ENCODE measurements around the gene LSM14A.

DNA sequence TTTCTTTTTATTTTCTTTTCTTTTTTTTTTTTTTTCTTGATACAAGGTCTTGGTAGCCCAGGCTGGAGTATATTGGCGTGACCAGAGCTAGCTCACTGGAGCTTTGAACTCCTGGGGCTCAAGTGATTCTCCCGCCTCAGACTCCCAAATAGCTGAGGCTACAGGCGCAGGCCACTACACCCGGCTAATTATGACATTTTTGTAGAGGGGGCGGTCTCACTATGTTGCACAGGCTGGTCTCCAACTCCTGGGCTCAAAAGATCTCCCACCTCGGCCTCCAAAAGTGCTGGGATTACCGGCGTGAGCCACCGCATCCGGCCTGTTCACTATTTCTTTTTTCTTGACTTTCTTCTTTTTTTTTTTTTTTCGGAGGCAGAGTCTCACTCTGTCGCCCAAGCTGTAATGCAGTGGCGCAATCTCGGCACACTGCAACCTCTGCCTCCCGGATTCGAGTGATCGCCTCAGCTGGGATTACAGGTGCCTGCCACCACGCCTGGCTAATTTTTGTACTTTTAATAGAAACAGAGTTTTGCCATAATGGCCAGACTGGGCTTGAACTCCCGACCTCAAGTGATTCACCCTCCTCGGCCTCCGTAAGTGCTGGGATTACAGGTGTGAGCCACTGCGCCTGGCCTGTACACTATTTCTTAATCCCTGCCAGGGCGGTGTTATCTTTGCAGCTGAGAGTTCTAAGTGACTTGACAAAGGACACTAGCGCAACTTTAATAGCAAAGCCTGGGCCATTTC lies 37.1 kb upstream of the LSM14A start:
- no peak for TF ChIP-seq TCF7 (IDR thresholded peaks at IDR 0.05; ENCODE audit: borderline replicate concordance)
- TF ChIP-seq, protein P1, sequence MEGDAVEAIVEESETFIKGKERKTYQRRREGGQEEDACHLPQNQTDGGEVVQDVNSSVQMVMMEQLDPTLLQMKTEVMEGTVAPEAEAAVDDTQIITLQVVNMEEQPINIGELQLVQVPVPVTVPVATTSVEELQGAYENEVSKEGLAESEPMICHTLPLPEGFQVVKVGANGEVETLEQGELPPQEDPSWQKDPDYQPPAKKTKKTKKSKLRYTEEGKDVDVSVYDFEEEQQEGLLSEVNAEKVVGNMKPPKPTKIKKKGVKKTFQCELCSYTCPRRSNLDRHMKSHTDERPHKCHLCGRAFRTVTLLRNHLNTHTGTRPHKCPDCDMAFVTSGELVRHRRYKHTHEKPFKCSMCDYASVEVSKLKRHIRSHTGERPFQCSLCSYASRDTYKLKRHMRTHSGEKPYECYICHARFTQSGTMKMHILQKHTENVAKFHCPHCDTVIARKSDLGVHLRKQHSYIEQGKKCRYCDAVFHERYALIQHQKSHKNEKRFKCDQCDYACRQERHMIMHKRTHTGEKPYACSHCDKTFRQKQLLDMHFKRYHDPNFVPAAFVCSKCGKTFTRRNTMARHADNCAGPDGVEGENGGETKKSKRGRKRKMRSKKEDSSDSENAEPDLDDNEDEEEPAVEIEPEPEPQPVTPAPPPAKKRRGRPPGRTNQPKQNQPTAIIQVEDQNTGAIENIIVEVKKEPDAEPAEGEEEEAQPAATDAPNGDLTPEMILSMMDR (IDR thresholded peaks at IDR 0.05 in 2 of 3, conservative IDR thresholded peaks at IDR 0.05 in 1 of 3; ENCODE audit: insufficient read depth in 2 of 3, low read depth in 1 of 3, low read length in 3 of 3) = no peak
- TF ChIP-seq, protein P2, sequence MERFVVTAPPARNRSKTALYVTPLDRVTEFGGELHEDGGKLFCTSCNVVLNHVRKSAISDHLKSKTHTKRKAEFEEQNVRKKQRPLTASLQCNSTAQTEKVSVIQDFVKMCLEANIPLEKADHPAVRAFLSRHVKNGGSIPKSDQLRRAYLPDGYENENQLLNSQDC (CRISPR knock-in tag; IDR thresholded peaks at IDR 0.05) = no peak
- no peak for TF ChIP-seq FOXK2 (conservative IDR thresholded peaks at IDR 0.05 in 1 of 2, IDR thresholded peaks at IDR 0.05 in 1 of 2; ENCODE audit: low read depth in 2 of 2)
- no peak for TF ChIP-seq POLR2AphosphoS5 (IDR thresholded peaks at IDR 0.05; ENCODE audit: control insufficient read depth, insufficient read depth, low read depth, low read length)
- TF ChIP-seq, protein P3, sequence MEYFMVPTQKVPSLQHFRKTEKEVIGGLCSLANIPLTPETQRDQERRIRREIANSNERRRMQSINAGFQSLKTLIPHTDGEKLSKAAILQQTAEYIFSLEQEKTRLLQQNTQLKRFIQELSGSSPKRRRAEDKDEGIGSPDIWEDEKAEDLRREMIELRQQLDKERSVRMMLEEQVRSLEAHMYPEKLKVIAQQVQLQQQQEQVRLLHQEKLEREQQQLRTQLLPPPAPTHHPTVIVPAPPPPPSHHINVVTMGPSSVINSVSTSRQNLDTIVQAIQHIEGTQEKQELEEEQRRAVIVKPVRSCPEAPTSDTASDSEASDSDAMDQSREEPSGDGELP (CRISPR knock-in tag; IDR thresholded peaks at IDR 0.05; ENCODE audit: borderline replicate concordance) = no peak
- no peak for TF ChIP-seq POLR2A (conservative IDR thresholded peaks at IDR 0.05)
- no peak for TF ChIP-seq TBL1XR1 (IDR thresholded peaks at IDR 0.05; ENCODE audit: low read length in 2 of 2)
- no peak for TF ChIP-seq CBX5 (IDR thresholded peaks at IDR 0.05; ENCODE audit: borderline replicate concordance, low read depth)
- TF ChIP-seq RBM25 (IDR thresholded peaks at IDR 0.05; ENCODE audit: low read depth, low read length, severe bottlenecking) = no peak

Data from K562 (cell line).